Measurements from ENCODE around the gene HLA-DRB1.

DNA sequence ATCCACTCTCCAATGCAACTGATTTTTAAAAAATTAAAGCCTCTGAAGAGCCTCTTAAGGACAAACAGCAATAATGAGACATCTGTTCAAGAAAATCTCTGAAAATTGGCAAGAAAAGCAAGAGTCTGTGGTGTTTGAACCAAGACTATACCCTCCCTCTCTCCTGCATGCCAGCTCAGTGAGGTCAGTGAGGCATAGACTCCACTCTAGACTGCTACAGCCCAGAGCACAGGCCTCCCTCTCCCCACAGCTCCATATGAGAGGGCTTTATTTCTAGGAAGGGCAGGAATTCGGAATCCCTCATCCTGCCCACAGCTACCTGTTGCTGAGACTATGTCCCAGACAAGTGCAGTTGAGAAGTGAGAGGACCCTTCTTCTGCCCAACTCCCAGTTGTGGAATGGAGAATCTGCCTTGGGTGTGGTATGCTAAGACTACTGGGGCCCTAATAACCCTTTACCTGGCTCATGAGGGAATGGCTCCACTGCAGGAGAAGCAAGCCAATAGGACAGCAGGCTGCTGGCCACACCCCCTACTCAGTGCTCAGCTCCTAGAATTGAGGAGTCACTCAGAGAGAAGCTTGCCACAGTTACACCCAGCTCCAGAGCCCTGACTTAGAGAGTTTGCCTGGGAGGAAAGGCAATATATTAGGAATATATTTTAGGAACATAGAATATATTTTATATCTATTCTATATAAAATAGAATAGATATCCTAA lies 24.9 kb upstream of the HLA-DRB1 start:
- TF ChIP-seq POLR2A (IDR thresholded peaks at IDR 0.05) = no peak
- TF ChIP-seq, protein P1, sequence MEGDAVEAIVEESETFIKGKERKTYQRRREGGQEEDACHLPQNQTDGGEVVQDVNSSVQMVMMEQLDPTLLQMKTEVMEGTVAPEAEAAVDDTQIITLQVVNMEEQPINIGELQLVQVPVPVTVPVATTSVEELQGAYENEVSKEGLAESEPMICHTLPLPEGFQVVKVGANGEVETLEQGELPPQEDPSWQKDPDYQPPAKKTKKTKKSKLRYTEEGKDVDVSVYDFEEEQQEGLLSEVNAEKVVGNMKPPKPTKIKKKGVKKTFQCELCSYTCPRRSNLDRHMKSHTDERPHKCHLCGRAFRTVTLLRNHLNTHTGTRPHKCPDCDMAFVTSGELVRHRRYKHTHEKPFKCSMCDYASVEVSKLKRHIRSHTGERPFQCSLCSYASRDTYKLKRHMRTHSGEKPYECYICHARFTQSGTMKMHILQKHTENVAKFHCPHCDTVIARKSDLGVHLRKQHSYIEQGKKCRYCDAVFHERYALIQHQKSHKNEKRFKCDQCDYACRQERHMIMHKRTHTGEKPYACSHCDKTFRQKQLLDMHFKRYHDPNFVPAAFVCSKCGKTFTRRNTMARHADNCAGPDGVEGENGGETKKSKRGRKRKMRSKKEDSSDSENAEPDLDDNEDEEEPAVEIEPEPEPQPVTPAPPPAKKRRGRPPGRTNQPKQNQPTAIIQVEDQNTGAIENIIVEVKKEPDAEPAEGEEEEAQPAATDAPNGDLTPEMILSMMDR (IDR thresholded peaks at IDR 0.05) = no peak
